HL-60 (cell line): ENCODE data around the gene RHOXF2.

Experiments
- DNase-seq, 2 experiments: peaks; one replicate each; pipeline ENCODE4 v3.0.0-alpha.2; 2010 to 2020; ENCODE audit warnings: low read depth in 1 of 2, low spot score in 1 of 2
- H3K27ac ChIP-seq: fragments of 250-450 bp; sonication (Bioruptor Pico); replicated peaks from 2 replicates; pipeline ENCODE4 v1.5.1; 2020; ENCODE audit warnings: mild to moderate bottlenecking, moderate library complexity
- H3K27me3 ChIP-seq: fragments of 250-450 bp; sonication (Bioruptor Pico); 2 replicates; pipeline ENCODE4 v1.5.1; 2021; ENCODE audit warnings: mild to moderate bottlenecking, moderate library complexity; ENCODE audit not compliant: insufficient read depth, poor library complexity, severe bottlenecking
- H3K4me3 ChIP-seq: replicated peaks from 2 replicates; pipeline ENCODE4 v1.5.1; 2011; ENCODE audit warnings: mild to moderate bottlenecking, control low read depth, low read length; ENCODE audit not compliant: insufficient read depth
- CTCF ChIP-seq: IDR thresholded peaks from one replicate; pipeline ENCODE4 v1.5.1; 2011; ENCODE audit warnings: low read length, control low read depth, inconsistent platforms; ENCODE audit not compliant: insufficient read depth
- GABPA ChIP-seq: IDR thresholded peaks from 2 replicates; pipeline ENCODE4 v1.6.1; 2012; ENCODE audit warnings: low read depth
- POLR2AphosphoS5 ChIP-seq: IDR thresholded peaks from 2 replicates; pipeline ENCODE4 v1.6.1; 2012; ENCODE audit warnings: low read depth
- SPI1 ChIP-seq: IDR thresholded peaks from 2 replicates; pipeline ENCODE4 v1.6.1; 2012; ENCODE audit warnings: low read depth, mild to moderate bottlenecking, borderline replicate concordance
- TF ChIP-seq, protein P1 (sequence below): IDR thresholded peaks from 2 replicates; pipeline ENCODE4 v1.6.1; 2012; ENCODE audit warnings: low read depth; ENCODE audit not compliant: insufficient replicate concordance

RHOXF2 gene

GRCh38 chrX:120137439-120137838 is 21.0 kb upstream of the RHOXF2 start:
- no peak for DNase-seq
- Histone ChIP-seq H3K27ac (no peak overlapping the region), H3K4me3 (no peak overlapping the region), H3K27me3 (no peaks in the 10 kb centered on the region)
- no peak for TF ChIP-seq CTCF
- TF ChIP-seq GABPA = no peak
- TF ChIP-seq SPI1 = no peak
- no peak for TF ChIP-seq POLR2AphosphoS5
- TF ChIP-seq, protein P1, sequence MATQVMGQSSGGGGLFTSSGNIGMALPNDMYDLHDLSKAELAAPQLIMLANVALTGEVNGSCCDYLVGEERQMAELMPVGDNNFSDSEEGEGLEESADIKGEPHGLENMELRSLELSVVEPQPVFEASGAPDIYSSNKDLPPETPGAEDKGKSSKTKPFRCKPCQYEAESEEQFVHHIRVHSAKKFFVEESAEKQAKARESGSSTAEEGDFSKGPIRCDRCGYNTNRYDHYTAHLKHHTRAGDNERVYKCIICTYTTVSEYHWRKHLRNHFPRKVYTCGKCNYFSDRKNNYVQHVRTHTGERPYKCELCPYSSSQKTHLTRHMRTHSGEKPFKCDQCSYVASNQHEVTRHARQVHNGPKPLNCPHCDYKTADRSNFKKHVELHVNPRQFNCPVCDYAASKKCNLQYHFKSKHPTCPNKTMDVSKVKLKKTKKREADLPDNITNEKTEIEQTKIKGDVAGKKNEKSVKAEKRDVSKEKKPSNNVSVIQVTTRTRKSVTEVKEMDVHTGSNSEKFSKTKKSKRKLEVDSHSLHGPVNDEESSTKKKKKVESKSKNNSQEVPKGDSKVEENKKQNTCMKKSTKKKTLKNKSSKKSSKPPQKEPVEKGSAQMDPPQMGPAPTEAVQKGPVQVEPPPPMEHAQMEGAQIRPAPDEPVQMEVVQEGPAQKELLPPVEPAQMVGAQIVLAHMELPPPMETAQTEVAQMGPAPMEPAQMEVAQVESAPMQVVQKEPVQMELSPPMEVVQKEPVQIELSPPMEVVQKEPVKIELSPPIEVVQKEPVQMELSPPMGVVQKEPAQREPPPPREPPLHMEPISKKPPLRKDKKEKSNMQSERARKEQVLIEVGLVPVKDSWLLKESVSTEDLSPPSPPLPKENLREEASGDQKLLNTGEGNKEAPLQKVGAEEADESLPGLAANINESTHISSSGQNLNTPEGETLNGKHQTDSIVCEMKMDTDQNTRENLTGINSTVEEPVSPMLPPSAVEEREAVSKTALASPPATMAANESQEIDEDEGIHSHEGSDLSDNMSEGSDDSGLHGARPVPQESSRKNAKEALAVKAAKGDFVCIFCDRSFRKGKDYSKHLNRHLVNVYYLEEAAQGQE = no peak

DNA sequence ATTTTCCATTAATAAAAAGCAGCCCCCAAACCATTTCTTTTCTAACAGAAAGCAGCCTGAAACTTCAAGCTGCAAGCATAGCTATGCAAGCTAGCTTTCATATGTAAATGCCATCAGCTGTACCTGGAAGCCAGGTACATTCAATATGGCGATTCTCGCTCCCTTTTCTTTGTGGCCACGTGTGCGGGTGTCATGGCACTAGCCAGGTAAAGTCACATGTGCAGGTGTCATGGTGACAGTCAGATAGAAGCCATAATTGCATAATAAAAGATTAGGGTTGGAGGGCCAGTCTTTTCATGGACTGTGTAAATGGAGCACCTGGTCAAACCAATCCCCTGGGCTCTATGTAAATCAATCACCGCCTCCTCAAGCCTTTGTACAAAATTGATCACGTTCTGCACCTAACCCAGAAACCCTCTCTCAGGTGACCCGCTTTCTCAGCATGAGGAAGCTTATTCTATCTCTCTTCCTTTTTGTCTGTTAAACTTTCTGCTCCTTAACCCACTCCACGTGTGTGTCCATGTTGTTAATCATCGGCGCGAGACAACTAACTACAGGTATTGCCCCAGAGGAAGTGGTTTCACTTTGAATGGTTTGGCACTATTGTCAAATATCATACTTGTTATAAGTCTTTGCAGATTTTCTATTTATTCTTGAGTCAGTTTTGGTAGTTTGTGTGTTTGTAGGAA is 18.0 kb upstream of the RHOXF2 start:
- no peak overlapping the region for H3K27ac ChIP-seq
- TF ChIP-seq POLR2AphosphoS5 = no peak
- TF ChIP-seq, protein P1 = no peak
- no peak for TF ChIP-seq CTCF
- TF ChIP-seq GABPA = no peak
- TF ChIP-seq SPI1 = no peak
- peaks cover 2% of the 10 kb centered on the region for H3K27me3 ChIP-seq
- DNase-seq = no peak
- H3K4me3 ChIP-seq = no peak overlapping the region

- TF ChIP-seq POLR2AphosphoS5 (no peak), SPI1 (no peak), CTCF (no peak), GABPA (no peak)
- TF ChIP-seq, protein P1 = no peak
- DNase-seq = no peak
- peaks cover 2% of the 10 kb centered on the region for H3K27me3 ChIP-seq
- H3K4me3 ChIP-seq = no peak overlapping the region
- no peak overlapping the region for H3K27ac ChIP-seq
Measured at GRCh38 chrX:120144178-120144844, 14.1 kb upstream of the RHOXF2 start.
